ENCODE results near the gene UST. TPM values are rescaled to one million over a fixed set of nuclear protein-coding genes. Genes with fewer than 3 reads are reported as not detected.
"Not testable (repeated sequence)": the region's sequence is repeated elsewhere in the genome, so short reads cannot be mapped to it uniquely, and the experiment has no call there.

UST gene
- total RNA-seq, 2 donors from 2014 or later, result 24.2 to 30.8 TPM

GRCh38 chr6:148760258-148760534 lies 13.4 kb downstream of the UST start:
- peak overlapping the region; percentile 55 for H3K4me3 ChIP-seq
- H3K27me3 ChIP-seq (replicated peaks; ENCODE audit: insufficient read depth), result no peaks in the 10 kb centered on the region
- H3K9me3 ChIP-seq, result no peaks in the 10 kb centered on the region
- DNase-seq (ENCODE audit: low spot score) (no peak), ATAC-seq (ENCODE audit: insufficient number of reproducible peaks, low FRiP score, low read depth) (no peak)
- no peaks in the 10 kb centered on the region for H3K36me3 ChIP-seq
- TF ChIP-seq CTCF (IDR thresholded peaks at IDR 0.05), result no peak
- H3K27ac ChIP-seq, result peak overlapping the region; percentile 16 to 65
- peaks cover 10 to 48% of the 10 kb centered on the region in 2 donors for H3K4me1 ChIP-seq (ENCODE audit: control insufficient read depth in 1 of 2, low read depth in 2 of 2)

DNA sequence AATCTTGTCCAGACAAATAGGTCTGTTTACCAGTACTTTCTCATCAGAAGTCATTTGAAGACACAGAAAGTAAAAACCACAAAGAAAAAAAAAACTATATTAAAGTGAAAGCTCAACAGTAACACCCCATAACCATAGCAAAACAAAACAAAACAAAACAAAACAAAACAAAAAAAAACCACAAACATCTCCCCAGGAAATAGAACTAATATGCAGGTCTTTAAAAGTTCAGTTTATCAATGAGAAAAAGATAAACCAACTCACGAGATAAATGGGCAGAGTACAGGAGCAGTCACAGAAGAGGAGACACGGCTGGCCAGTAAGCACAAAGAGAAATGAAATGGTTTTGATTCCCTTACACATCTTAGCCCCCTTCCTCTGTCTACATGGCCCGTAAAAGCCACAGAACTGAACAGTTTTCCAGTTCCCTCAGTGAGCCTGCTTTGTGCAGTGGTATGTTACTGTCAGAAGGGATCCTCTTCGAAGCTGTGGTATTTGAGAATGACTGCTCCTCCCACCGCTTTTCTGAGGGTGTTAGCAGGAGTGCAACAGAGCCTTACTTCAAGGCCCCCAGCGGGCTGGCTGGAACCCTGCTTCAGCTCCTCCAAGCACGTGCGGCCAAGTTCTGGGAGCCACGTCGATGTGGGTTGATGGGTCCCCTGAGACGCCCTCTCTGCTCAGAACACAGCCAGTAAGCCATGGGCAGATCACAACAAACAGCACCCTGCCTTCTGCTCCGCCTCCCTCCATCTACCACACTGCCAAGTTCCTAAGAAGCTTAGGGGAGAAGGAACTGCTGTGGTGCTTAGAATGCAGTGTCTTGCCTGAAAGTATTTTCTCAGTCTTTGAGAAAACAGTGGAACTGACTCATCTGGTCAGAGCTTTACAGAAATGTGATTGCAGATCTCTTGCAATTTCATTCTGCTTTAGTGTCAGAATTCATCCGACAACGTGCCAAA lies 14.0 kb downstream of the UST start:
- Histone ChIP-seq H3K4me1 (ENCODE audit: control insufficient read depth in 1 of 2, low read depth in 2 of 2) (peaks cover 10 to 48% of the 10 kb centered on the region in 2 donors), H3K27me3 (replicated peaks; ENCODE audit: insufficient read depth) (no peaks in the 10 kb centered on the region), H3K9me3 (no peaks in the 10 kb centered on the region), H3K4me3 (peak overlapping the region; percentile 55), H3K36me3 (no peaks in the 10 kb centered on the region), H3K27ac (peak overlapping the region; percentile 65 to 68)
- no peak for ATAC-seq (ENCODE audit: insufficient number of reproducible peaks, low FRiP score, low read depth)
- no peak for DNase-seq (ENCODE audit: low spot score)
- TF ChIP-seq CTCF (IDR thresholded peaks at IDR 0.05), result no peak

- Histone ChIP-seq H3K27me3 (replicated peaks; ENCODE audit: insufficient read depth) (no peaks in the 10 kb centered on the region), H3K9me3 (no peaks in the 10 kb centered on the region), H3K4me1 (ENCODE audit: control insufficient read depth in 1 of 2, low read depth in 2 of 2) (peaks cover 10 to 44% of the 10 kb centered on the region in 2 donors), H3K36me3 (no peaks in the 10 kb centered on the region), H3K4me3 (peak overlapping the region; percentile 55), H3K27ac (peak overlapping the region; percentile 65 to 68)
- no peak for TF ChIP-seq CTCF (IDR thresholded peaks at IDR 0.05)
- ATAC-seq (ENCODE audit: insufficient number of reproducible peaks, low FRiP score, low read depth) (no peak), DNase-seq (ENCODE audit: low spot score) (no peak)
These were observed 14.7 kb downstream of the UST start for GRCh38 chr6:148761527-148762011.

- H3K27ac ChIP-seq, result peak overlapping the region; percentile 65 to 68
- no peak for TF ChIP-seq CTCF (IDR thresholded peaks at IDR 0.05)
- H3K36me3 ChIP-seq, result no peaks in the 10 kb centered on the region
- H3K4me3 ChIP-seq, result no peak overlapping the region
- no peaks in the 10 kb centered on the region for H3K9me3 ChIP-seq
- no peaks in the 10 kb centered on the region for H3K27me3 ChIP-seq (replicated peaks; ENCODE audit: insufficient read depth)
- no peak for ATAC-seq (ENCODE audit: insufficient number of reproducible peaks, low FRiP score, low read depth)
- no peak for DNase-seq (ENCODE audit: low spot score)
- peaks cover 10 to 37% of the 10 kb centered on the region in 2 donors for H3K4me1 ChIP-seq (ENCODE audit: control insufficient read depth in 1 of 2, low read depth in 2 of 2)
These were observed 15.4 kb downstream of the UST start for GRCh38 chr6:148762231-148762630.

DNA sequence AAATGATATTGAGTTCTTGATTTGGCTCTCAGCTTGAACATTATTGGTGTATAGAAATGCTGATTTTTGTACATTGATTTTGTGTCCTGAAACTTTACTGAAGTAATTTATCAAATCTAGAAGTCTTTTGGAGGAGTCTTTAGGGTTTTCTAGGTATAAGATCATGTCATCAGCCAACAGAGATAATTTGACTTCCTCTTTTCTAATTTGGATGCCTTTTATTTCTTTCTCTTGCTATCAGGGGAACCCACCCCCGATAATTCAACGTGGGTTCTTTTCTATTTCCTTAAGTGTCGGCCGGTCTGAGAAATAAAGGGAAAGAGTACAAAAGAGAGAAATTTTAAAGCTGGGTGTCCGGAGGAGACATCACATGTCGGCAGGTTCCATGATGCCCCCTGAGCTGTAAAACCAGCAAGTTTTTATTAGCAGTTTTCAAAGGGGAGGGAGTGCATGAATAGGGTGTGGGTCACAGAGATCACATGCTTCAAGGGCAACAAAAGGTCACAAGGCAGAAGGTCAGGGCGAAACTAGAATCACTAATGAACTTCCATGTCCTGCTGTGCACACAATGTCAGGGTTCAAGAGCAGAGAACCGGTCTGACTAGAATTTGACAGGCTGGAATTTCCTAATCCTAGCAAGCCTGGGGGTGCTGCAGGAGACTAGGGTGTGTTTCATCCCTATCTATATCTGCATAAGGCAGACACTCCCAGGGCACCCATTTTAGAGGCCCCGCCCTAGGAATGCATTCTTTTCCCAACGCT lies 17.6 kb downstream of the UST start:
- H3K36me3 ChIP-seq; ATAC-seq (ENCODE audit: insufficient number of reproducible peaks, low FRiP score, low read depth); H3K27ac ChIP-seq; H3K27me3 ChIP-seq (replicated peaks; ENCODE audit: insufficient read depth); H3K9me3 ChIP-seq; DNase-seq (ENCODE audit: low spot score); H3K4me3 ChIP-seq: not testable (repeated sequence)
- H3K4me1 ChIP-seq (ENCODE audit: control insufficient read depth in 1 of 2, low read depth in 2 of 2), result peaks cover 10 to 35% of the 10 kb centered on the region in 2 donors

Data from thoracic aorta (tissue), 2 donors.